Sigmoid colon (tissue), 4 donors: ENCODE measurements around the gene ZNF79.

ENCODE experiments used
- CTCF ChIP-seq, 4 experiments: fragments of 450-650 bp in 3 of 4; fragments of 200-600 bp in 1 of 4; IDR thresholded peaks; one replicate each; pipeline ENCODE4 v1.5.1; 2016 to 2019; ENCODE audit warnings: antibody characterized with exemption in 4 of 4, mild to moderate bottlenecking in 3 of 4, moderate library complexity in 2 of 4
- EP300 ChIP-seq, 4 donors: sonication (generic); formaldehyde crosslinking; IDR thresholded peaks; one replicate each; pipeline ENCODE4 v1.6.1; 2017; ENCODE audit warnings: antibody characterized with exemption in 4 of 4
- POLR2A ChIP-seq, 2 donors: fragments of 450-650 bp; IDR thresholded peaks; one replicate each; pipeline ENCODE4 v1.6.1; 2016; ENCODE audit warnings: antibody characterized with exemption in 2 of 2, mild to moderate bottlenecking in 2 of 2, moderate library complexity in 2 of 2
- POLR2AphosphoS5 ChIP-seq, 4 donors: sonication (generic); formaldehyde crosslinking; IDR thresholded peaks; one replicate each; pipeline ENCODE4 v1.6.1; 2017; ENCODE audit warnings: antibody characterized with exemption in 4 of 4

- no peak for TF ChIP-seq POLR2A (IDR thresholded peaks at IDR 0.05)
- TF ChIP-seq POLR2AphosphoS5 (IDR thresholded peaks at IDR 0.05): no peak
- TF ChIP-seq CTCF (IDR thresholded peaks at IDR 0.05): no peak
- TF ChIP-seq EP300 (IDR thresholded peaks at IDR 0.05): no peak
Measured at GRCh38 chr9:127479507-127480081, 55.4 kb downstream of the ZNF79 start.
